Measurements from ENCODE around the gene ARID1B. TPM values are rescaled to one million over a fixed set of nuclear protein-coding genes. Genes with fewer than 3 reads are reported as not detected.

ARID1B gene
- total and polyA plus RNA-seq, 2 of the 4 experiments (the other 2 are of a cell fraction) = 14.5 to 20.1 TPM

DNA sequence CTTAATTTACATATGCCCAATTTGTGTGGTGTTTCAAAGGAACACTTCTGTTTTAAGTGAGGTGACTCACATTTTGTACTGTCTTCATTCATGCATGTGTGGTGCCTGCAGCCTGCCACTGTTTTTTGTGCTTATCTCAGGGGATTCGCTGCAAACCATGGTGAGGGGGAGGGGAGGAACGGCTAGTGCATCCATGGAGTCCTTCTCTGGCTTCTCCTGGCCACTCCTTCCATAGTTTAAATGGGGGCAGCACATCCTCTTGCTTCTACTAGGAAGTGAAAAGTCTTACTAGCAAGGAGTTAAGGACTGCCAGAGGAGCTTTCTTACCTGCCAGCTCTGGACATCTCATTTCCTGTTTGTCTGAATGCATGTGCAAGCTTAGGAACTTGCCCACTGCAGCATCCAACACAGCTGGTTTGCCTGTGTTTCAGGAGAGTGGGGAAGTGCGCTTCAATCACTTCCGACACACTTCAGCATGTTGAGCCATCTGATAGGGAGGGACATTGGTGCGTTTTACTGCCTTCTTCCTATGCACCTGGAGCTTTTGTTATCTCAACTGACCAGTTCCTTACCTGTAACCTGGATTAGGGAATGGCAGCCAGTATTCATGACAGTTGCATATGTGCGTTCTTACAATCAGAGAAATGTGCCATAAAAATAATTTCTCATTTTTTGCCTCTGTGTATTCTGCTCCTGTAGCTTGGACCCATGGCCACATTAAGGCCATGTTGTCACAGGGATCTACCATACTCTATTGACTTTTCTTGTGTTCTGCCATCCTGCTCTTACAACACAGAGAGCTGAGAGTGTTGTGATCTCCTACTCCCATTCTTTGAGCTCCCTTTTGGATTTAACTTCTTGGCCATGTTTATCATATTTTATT is 211.3 kb downstream of the ARID1B start:
- Histone ChIP-seq H3K9me3 (ENCODE audit: control insufficient read depth, insufficient read depth, low read length) (no peaks in the 10 kb centered on the region), H2BK120ac (ENCODE audit: low read depth, low read length) (no peak overlapping the region), H3K9ac (ENCODE audit: low read depth, low read length) (no peak overlapping the region), H3K4me3 (ENCODE audit: insufficient read depth, low read depth, low read length) (no peak overlapping the region), H4K8ac (ENCODE audit: low read depth in 2 of 2, low read length in 2 of 2) (no peak overlapping the region), H3K27me3 (ENCODE audit: control insufficient read depth, insufficient read depth, low read length) (no peaks in the 10 kb centered on the region), H3K27ac (ENCODE audit: insufficient read depth, low read length) (no peak overlapping the region), H2AK5ac (ENCODE audit: low read depth, low read length) (no peak overlapping the region), H3K36me3 (ENCODE audit: control insufficient read depth, insufficient read depth, low read length) (no peaks in the 10 kb centered on the region), H3K23ac (ENCODE audit: low read depth, low read length) (peak overlapping the region; percentile 3), H4K5ac (ENCODE audit: low read depth, low read length) (no peak overlapping the region), H2BK20ac (ENCODE audit: low read depth, low read length) (no peak overlapping the region), H3K14ac (replicated peaks; ENCODE audit: low read depth, low read length) (no peak overlapping the region), H2AK9ac (replicated peaks; ENCODE audit: low read depth, low read length, poor library complexity) (no peak overlapping the region), H3K4me2 (ENCODE audit: low read depth, low read length) (no peak overlapping the region), H3K18ac (ENCODE audit: low read depth, low read length) (no peak overlapping the region), H3K4ac (ENCODE audit: low read depth, low read length) (0 out of 2 replicates have a peak overlapping the region, but pooled peaks have one; percentile 7), H3K4me1 (ENCODE audit: control insufficient read depth, insufficient read depth, low read length) (peaks cover 13% of the 10 kb centered on the region), H3K9me1 (ENCODE audit: insufficient read depth, low read length) (peaks cover 17% of the 10 kb centered on the region), H2AFZ (replicated peaks; ENCODE audit: low read length, poor library complexity) (no peak overlapping the region), H4K91ac (ENCODE audit: insufficient read depth, low read depth, low read length) (no peak overlapping the region), H4K20me1 (ENCODE audit: insufficient read depth, low read length) (peaks cover 33% of the 10 kb centered on the region), H3K79me1 (ENCODE audit: low read depth in 1 of 2, low read length in 2 of 2) (peaks cover 33 to 66% of the 10 kb centered on the region in 2 experiments), H2BK5ac (ENCODE audit: low read depth, low read length, poor library complexity, severe bottlenecking) (no peak overlapping the region), H2BK15ac (ENCODE audit: low read depth, low read length) (no peak overlapping the region), H3K56ac (ENCODE audit: extremely low read depth, insufficient read depth, low read length) (no peak overlapping the region)
- WGBS, 2 experiments (ENCODE audit: extremely low coverage in 2 of 2, insufficient read length in 1 of 2) = 100% methylated on average over 1 of the region's 6 CpGs; no CpG with 5 or more reads in 1 of the 2 experiments
- ChIA-PET CTCF (no interaction called here), POLR2A (ENCODE audit: unreplicated experiment) (no interaction called here)
- no TSS peak for BruUV-seq (replicated peaks)
- in situ Hi-C loops (cut with MboI; ENCODE audit: low sequenced_read_pairs) (no loop called here), intact Hi-C loops (cut with micrococcal nuclease) (no loop called here), dilution Hi-C loops (cut with HindIII; ENCODE audit: low sequenced_read_pairs, unreplicated experiment) (no loop called here)
- no peak for TF ChIP-seq MAZ (IDR thresholded peaks at IDR 0.05; ENCODE audit: borderline replicate concordance, low read depth, low read length)
- no peak for TF ChIP-seq MAFK (IDR thresholded peaks at IDR 0.05; ENCODE audit: low read depth, low read length)
- no peak for TF ChIP-seq FOS (IDR thresholded peaks at IDR 0.05; ENCODE audit: low read depth, low read length)
- TF ChIP-seq CHD1 (IDR thresholded peaks at IDR 0.05; ENCODE audit: low read depth, low read length) = no peak
- TF ChIP-seq CEBPB (IDR thresholded peaks at IDR 0.05; ENCODE audit: low read depth, low read length) = no peak
- TF ChIP-seq, protein P1, sequence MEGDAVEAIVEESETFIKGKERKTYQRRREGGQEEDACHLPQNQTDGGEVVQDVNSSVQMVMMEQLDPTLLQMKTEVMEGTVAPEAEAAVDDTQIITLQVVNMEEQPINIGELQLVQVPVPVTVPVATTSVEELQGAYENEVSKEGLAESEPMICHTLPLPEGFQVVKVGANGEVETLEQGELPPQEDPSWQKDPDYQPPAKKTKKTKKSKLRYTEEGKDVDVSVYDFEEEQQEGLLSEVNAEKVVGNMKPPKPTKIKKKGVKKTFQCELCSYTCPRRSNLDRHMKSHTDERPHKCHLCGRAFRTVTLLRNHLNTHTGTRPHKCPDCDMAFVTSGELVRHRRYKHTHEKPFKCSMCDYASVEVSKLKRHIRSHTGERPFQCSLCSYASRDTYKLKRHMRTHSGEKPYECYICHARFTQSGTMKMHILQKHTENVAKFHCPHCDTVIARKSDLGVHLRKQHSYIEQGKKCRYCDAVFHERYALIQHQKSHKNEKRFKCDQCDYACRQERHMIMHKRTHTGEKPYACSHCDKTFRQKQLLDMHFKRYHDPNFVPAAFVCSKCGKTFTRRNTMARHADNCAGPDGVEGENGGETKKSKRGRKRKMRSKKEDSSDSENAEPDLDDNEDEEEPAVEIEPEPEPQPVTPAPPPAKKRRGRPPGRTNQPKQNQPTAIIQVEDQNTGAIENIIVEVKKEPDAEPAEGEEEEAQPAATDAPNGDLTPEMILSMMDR (conservative IDR thresholded peaks at IDR 0.05; ENCODE audit: low read depth, low read length) = no peak
- no peak for TF ChIP-seq USF2 (IDR thresholded peaks at IDR 0.05; ENCODE audit: low read depth, low read length)
- TF ChIP-seq NFE2L2 (IDR thresholded peaks at IDR 0.05; ENCODE audit: low read depth, low read length) = no peak
- ATAC-seq (ENCODE audit: low read depth) = no peak
- DNase-seq = no peak

All from IMR-90 (cell line).